DMS153 treated with DMSO at 0.1 percent for 48 hours (cell line): Measurements from ENCODE around the gene LRRC8D.

Experiments used
- DNase-seq: peaks from one replicate; lab custom pipeline; 2025; ENCODE audit not compliant: unreplicated experiment; lab: John Stamatoyannopoulos, UW

Gene LRRC8D

GRCh38 chr1:89890085-89890752 lies 69.4 kb downstream of the LRRC8D start:
- DNase-seq: no peak

DNA sequence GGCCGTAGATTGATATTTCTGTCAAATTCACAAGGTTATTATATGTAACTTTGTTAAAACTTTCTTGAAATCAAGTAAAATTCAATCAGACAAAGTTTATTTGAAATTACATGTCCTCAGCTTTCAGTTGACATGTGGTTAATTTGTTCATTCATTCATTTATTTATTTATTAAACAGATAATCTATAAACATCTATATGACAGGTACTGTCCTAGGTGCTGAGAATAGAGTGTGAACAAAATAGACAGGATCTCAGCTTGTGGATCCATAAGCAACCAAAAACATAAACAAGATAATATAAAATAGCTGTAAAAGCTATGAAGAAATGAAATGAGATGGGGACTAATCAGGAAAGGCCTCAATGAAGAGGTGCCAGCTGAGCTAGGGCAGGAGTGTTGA lies 72.0 kb downstream of the LRRC8D start:
- DNase-seq: no peak

GRCh38 chr1:89894210-89895201 lies 73.7 kb downstream of the LRRC8D start:
- DNase-seq: no peak

DNA sequence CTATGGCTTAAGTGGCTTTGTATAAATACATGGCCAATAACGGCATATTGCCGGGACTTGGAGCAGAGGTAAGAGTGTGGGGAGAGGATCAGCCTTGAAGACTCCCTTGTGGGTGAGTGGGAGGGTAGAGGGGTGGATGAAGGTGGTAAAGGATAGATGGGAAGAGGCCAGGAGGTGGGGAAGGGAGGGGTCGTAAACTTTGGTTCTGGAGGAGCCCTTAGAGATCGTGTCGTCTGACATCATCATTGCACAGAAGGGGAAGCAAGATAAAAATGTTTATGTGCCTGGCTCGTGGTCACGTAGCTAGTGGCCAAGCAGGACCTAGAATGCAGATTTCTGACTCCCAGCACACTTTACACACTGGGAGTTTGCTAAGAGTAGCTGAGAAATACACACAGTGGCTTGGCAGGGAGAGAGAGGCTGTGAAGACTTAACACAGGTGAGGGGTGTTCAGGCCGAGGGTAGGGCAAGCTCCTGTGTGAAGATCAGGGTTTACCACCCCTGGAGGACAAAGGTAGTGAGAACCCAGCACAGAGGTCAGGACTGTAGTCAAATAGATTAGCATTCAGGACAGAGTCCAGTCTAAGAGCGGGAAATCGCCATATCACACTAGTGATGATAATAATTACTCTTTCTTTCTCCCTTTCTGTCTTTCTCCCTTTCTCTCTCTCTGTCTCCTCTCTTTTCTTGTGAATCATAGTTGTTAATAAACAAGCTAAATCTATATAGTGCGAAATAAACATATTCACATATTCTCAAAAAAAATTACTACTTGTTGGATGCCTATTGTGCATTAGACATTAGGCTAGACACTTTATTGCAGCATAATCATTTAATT lies 75.5 kb downstream of the LRRC8D start:
- no peak for DNase-seq

- no peak for DNase-seq
Measured at GRCh38 chr1:89897347-89898133, 76.7 kb downstream of the LRRC8D start.

GRCh38 chr1:89898150-89898549 lies 77.3 kb downstream of the LRRC8D start:
- DNase-seq: no peak

DNA sequence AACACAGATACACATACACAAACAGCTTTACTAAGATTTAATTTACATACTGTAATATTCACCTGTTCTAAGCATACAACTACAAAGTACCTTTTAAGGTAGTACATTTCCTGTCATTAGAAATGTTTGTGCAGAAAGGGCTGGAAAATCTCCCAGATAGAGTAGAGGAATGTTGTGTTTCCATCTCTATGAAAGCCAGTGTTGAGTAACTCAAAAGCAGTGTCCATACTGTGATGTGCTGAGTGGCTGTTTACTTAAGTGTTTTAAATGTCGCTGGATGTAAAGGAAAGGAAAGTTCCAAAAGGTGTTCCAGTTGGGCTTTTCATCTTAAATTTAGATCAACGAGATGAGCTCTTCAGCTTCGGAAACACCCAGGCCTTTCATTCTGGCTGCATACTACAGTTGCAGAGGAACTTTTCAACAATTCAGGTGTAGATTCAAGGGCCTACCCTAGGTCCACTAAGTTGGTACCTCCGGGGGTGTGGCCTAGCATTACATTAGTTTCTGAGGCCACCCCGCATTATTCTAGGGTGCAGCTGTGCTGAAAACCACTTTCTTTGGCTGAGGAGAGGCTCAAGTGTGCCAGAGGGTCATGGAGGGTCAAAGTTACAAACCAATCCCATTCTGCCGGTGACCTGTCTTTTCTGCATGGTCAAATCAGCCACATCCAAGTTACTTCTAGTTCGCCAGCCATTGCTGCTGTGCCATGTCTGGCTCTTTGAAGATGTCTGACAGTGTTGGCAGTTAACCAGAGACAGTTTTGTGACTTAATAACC lies 78.1 kb downstream of the LRRC8D start:
- DNase-seq: no peak

DNA sequence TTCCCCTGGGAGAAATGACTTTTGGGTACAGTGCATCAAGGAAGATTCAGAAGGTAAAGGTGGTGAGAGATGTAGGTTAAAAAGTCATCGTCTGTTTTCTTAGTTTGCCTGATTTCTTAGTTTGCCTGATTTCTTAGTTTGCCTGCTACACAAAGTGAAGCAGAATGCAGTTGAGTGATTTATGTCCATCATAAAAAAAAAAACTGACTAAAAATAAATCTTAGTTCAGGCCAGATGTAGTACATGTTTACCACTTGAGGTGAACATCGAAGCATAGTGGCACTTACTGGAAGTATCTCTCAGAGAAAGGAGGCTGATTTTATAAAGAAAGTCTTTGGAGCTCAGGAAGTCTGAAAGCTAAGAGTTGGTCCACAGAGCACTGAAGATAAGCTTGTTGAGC lies 79.5 kb downstream of the LRRC8D start:
- no peak for DNase-seq

GRCh38 chr1:89900791-89901708 lies 80.2 kb downstream of the LRRC8D start:
- no peak for DNase-seq

DNA sequence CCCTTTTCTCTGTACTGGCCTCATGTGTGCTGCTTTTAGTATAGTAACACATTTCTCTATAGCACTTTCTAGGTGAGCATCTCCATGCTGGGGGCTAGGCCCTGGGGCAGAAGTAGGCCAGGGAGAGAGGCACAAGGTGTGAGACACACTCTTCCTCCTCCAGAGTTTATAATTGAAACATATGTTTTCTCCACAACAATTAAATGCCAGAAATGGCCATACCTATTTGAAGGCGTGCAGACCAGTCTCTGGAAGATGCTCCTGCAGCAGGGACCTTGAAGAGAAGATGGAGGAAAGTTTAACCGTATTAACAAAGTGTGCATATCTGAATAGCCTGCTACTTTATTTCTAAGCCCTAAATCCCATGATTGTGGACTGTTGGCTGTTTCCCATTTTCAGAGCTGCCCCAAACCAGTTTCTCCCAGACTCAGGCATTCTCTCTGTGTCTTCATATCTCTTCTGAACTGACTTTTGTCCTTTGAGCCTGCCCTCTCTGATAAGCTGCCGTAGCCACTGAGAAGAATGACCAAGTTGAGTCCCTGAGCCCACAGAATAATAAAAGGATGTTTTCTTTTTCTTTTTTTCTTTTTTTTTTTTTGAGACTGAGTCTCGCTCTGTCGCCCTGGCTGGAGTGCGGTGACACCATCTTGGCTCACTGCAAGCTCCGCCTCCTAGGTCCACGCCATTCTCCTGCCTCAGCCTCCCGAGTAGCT lies 81.3 kb downstream of the LRRC8D start:
- DNase-seq: no peak

- DNase-seq: no peak
Measured at GRCh38 chr1:89903550-89903949, 82.7 kb downstream of the LRRC8D start.

GRCh38 chr1:89904219-89904980 lies 83.6 kb downstream of the LRRC8D start:
- no peak for DNase-seq

- no peak for DNase-seq
Measured at GRCh38 chr1:89905395-89906058, 84.7 kb downstream of the LRRC8D start.

DNA sequence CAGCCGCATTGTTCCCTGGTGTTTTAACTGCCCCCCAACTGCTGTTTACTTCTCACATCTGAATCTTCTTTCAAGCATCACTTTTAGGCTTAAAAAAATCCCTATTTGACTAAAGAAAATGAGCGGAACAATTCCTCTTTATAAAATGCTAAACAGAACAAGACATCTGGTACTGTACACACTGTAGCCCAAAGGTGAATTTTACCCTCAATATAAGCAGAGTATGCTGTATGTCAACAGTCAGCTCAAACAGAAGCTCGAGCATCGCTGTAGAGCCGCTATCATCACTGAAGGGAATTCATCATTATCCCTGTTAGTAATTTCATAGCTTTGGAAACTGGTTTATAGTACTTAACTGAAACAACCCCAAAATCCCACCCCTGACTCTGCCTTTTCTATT lies 85.3 kb downstream of the LRRC8D start:
- DNase-seq: no peak

GRCh38 chr1:89907727-89908212 lies 86.9 kb downstream of the LRRC8D start:
- DNase-seq: no peak

DNA sequence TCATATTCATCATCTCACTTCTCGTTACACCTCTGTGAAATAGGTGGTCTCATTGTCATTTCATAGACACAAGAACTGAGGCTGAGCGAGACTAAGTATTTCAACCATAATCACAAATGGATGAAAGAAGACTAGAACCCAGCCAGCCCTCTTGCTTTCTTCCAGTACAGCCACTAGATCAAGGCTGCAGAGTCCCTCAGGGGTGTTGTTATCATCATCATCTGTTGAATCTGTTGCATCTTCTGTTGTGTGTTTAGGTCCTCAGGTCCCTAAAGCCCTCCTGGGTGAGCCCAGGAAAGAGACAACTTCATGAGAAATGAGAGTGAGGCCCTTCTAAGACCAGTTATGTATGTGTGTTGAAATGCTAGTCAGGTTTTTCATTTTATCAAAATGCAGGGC lies 87.4 kb downstream of the LRRC8D start:
- DNase-seq: no peak
